NK-92 treated with Interleukin-12 subunit alpha and Interleukin-12 subunit beta, amount 100 ng/mL, for 24 hours (cell line): ENCODE data around the gene ICE1.

Source experiments
- DNase-seq: peaks from one replicate; lab custom pipeline; 2025; lab: John Stamatoyannopoulos, UW

The ICE1 gene

GRCh38 chr5:5539590-5539989, 117.1 kb downstream of the ICE1 start:
- no peak for DNase-seq
